GM11168 (cell line): Measurements from ENCODE around the gene GPR137.

ENCODE experiments used
- in situ Hi-C: fragments of 300-500 bp; cut with MboI; formaldehyde crosslinking; loops from one replicate; pipeline ENCODE4 v1.12.0; 2022; ENCODE audit warnings: low sequenced_read_pairs; ENCODE audit not compliant: unreplicated experiment

The GPR137 gene

DNA sequence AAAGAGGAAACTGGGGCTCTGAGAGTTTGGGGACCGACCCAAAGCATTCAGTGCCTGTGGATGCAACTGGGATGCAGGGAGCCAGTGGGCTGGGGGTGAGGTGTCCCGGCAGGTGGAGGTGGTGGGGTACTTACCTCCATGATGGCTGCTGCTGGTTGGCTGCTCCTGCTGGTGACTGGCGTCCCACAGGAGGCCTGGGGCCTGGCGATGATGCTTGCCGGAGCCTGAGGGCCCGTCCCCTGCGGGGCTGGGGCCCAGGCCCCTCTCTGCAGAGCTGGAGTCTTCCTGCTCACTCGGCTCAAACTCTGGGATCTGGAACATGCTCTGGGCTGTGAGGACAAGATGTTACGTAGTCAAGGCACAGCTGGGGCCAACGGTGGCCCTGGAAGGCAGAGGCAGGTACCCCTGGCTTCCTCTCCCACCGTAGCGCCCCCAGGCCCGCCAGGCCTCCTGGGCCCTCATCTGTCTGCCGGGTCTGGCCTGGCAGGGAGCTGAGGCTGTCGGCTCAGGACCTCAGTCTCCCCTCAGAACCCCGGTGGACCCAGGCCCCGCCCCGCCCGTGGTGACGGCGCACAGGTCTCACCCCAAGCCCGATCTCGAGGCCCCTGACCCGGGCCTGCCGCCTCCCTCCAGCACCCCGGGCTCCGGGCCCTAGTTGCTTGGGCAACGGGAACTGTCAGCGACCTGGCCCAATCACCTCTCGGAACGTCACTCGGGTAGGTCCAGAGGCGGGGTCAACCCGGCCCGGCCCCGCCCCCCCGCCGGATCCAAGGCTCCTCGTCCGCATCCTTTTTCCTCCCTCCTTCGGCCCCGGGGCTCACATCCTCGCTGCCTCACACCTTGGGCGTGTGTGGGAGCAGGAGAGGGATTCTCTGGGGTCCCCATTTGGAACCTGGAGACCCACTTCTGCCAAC is 1.3 kb upstream of the GPR137 start, which contains the start of gene BAD:
TSS of gene BAD (minus strand) at position 618 of the 914 bp plus-strand sequence. CDS start at position 321, 297 bp downstream.
- in situ Hi-C loops = no loop called here

DNA sequence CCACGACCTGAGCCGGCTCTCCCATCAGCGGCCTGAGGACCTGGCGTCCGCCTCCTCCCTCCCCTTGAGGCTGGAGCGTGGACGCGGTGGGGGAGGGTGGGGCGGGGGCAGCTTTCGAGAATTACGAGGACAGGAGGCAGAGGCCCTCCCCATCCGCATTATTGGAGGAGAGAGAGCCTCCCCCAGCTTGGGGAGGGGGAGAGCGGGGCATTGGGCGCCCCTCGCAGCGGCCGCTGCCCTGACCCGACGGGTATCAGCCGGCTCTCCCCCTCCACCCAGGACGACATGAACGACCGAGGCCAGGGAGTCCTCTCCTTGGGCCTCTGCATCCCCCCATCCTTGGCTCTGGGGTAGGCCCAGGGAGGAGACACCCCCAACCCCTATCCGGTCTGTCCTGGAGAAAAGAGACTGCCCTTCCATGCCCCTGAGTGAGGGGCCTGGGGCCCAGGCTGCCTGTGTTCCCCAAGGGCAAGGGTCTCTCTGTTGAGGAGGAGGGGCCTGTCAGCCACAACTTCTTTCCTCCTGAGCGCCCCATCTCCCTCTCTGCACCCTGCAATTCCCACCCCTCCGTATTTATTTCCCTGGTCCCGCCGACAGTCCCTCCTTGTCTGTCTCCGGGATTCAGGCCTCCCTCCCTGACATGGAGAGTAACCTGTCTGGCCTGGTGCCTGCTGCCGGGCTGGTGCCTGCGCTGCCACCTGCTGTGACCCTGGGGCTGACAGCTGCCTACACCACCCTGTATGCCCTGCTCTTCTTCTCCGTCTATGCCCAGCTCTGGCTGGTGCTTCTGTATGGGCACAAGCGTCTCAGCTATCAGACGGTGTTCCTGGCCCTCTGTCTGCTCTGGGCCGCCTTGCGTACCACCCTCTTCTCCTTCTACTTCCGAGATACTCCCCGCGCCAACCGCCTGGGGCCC is 495 bp downstream of the GPR137 start:
- in situ Hi-C loops = no loop called here

DNA sequence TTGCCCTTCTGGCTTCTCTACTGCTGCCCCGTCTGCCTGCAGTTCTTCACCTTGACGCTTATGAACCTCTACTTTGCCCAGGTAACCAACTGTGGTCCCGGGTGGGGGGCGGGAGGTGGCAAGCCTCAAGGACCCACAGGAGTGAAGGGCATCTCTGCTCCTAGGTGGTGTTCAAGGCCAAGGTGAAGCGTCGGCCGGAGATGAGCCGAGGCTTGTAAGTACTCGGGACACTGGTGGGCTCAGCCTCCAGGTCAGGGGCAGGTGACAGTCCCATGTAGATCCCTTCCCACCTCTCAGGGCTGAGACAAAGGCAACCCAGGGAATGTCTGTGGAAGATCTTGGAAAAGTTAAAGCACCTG is 1.1 kb downstream of the GPR137 start:
- in situ Hi-C loops = no loop called here

DNA sequence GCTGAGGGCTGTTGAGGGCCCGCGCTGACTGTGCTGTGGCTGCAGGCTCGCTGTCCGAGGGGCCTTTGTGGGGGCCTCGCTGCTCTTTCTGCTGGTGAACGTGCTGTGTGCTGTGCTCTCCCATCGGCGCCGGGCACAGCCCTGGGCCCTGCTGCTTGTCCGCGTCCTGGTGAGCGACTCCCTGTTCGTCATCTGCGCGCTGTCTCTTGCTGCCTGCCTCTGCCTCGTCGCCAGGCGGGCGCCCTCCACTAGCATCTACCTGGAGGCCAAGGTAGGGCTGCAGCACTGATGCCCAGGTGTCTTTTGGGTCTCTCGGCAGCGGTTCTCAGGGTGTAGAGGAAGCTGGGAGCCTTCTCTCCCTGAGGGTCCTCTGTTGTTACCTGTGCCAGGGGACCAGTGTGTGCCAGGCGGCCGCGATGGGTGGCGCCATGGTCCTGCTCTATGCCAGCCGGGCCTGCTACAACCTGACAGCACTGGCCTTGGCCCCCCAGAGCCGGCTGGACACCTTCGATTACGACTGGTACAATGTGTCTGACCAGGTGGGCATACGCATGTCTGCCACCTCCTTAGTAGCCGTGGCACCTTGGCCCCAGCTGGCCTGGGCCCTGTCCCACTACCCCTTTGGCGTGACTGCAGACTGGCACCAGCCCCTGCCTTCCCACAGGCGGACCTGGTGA is 2.2 kb downstream of the GPR137 start:
- in situ Hi-C loops = no loop called here

DNA sequence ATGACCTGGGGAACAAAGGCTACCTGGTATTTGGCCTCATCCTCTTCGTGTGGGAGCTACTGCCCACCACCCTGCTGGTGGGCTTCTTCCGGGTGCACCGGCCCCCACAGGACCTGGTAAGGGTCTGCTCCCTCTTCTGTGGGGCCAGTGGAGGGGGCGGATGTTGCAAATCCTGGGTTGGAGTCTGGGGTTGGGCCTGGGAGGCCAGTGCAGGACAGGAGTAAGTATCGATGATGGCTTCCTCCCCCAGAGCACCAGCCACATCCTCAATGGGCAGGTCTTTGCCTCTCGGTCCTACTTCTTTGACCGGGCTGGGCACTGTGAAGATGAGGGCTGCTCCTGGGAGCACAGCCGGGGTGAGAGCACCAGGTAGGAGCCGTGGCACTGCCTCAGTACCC is 2.7 kb downstream of the GPR137 start:
- in situ Hi-C loops = no loop called here

DNA sequence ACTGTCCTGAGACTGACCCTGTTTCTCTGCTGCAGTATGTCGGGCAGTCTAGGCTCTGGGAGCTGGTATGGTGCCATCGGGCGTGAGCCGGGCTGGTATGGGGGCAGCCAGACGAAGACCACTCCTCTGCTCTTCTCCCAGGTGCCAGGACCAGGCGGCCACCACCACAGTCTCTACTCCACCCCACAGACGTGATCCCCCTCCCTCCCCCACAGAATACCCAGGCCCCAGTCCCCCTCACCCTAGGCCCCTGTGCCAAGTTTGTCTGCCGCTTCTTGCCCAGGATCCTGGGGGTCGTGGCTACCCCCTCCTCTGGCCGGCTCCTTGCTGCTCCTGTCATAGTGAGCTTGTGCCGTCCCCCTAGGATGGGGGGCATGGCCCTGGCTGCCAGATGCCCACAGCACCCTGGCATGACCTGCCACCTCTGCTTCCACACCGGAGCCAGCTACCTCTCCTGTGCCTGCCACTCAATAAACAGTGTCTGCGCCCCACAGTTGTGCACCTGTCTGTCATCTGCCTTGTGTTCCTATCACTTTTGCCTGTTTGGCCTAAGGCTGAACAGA is 3.4 kb downstream of the GPR137 start:
- in situ Hi-C loops = no loop called here

DNA sequence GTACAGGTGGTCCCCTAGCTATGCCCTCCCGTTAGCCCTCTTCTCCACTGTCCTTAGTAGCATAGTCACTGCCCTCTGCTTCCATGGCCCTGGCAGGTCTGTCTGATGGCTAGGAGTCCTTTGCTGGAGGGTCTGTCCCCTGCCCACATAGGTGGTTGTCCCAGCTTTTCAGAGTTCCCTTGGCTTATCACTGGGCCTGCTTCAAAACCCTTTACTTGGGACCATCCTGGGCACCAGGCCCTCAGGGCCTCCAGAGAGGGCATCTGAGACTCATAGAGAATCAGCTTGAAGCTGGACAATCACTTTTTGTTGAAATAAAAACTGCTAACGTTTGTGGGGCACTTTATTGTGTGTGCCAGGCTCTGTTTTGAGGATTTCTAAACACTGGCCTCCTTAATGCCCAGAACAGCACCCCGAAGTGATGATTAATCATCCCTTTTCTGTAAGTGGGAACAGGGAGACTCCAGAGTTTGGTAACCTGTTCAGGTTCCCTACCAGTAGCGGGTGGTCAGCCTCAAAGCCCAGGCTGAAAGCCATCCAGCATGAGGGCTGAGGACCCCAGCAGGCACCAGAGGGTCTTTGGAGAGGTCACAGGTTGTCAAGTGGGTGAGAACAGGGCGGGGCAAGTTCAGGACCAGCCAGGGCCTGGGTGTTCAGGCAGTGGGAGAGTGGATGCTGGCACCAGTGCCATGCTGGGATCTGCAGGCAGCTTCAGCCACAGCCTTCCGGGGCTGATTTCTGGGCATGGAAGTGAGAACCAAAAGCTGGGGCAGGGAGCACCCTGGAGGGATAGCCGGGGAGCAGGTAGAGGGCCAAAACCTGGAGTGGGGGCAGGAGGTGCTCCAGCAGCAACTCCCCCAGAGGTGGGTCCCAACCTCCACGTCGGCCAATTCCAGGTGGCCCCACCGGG is 5.0 kb downstream of the GPR137 start:
- in situ Hi-C loops = no loop called here

DNA sequence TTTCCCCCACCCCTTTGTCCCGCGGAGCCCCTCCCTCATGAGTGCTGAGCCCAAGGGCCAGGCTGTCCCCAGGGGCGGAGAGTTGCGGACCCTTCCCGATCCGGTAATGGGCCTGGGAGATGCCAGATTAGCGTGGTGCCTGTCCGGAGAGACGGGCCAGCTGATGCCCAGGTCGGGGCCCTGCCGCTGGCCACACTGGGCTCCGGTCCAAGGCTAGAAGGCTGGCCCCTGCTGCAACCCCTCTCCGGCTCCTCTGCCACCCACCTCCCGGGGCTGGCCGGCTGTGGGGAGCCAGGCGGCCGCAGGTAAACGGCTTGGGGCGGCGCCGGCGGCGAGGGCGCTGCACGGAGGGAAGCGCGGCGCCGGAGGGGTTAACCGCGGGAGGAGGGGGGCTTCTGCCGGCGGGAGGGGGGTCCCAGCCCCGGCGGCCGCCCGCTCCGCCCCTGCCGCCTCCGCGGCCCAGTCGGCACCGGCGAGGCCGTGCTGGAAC is 5.7 kb downstream of the GPR137 start, which contains the start of gene KCNK4:
TSS of gene KCNK4 (plus strand) at position 41 of the 490 bp plus-strand sequence. CDS start 1,717 bp downstream, outside the sequence.
- in situ Hi-C loops = no loop called here

DNA sequence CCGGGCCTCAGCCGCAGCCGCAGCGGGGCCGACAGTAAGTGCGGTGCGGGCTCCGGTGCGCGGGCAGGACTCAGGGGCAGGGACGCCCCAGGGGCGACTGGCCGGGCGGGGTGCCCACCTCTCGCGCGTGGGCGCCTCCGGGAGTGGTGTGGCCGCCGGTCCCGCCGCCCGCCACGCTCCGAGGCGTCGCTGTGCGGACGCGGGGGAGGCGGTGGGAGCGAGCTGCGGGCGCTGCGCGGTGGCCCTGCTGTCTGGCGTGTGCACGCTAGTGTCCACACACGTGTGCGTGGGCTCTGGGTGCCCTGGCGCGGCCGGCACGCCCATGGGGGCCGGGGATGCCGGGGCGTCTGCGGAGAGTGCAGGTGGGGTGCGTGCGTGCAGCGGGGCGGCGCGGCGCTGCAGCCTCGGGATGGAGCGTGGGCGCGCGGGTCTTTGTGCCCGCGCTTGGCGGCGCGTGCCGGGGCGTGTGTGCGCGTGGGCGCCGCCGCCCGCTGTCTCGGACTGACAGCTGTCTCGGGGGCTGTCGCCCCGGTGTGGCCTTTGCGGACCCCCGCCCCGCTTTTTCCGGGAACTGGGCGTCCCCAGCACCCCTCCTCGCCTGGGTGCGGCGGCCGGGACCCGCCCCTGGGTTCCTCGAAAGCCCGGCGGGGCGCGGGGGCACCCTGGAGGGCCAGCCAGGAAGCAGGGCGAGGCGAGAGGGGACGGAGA is 6.3 kb downstream of the GPR137 start:
- in situ Hi-C loops = no loop called here

DNA sequence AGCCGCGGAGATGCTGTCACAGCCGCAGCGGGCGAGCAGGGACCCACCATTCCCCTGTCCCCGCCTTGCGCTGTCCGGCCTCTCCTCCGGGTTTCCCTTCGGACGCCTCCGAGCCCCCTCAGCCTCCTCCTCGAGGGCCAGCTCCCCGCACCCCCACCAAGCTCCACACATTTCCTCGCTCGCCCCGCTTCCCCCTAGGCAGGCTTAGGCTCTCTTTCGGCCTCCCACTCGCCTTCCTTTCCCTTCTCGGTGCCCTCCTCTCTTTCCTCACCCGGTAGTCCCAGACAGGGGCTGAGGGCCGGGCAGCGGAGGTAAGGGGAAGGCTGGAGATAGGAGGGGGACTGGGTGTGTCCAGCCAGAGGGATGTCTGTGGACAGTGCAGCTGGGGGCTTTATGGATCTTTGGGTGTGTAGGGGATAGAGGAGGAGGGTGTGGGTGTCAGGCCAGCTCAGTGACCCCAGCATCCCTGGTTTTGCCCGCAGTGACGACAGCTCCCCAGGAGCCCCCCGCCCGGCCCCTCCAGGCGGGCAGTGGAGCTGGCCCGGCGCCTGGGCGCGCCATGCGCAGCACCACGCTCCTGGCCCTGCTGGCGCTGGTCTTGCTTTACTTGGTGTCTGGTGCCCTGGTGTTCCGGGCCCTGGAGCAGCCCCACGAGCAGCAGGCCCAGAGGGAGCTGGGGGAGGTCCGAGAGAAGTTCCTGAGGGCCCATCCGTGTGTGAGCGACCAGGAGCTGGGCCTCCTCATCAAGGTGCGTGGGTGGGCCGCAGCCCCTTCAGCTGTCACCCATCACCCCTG is 7.0 kb downstream of the GPR137 start:
- in situ Hi-C loops = no loop called here

DNA sequence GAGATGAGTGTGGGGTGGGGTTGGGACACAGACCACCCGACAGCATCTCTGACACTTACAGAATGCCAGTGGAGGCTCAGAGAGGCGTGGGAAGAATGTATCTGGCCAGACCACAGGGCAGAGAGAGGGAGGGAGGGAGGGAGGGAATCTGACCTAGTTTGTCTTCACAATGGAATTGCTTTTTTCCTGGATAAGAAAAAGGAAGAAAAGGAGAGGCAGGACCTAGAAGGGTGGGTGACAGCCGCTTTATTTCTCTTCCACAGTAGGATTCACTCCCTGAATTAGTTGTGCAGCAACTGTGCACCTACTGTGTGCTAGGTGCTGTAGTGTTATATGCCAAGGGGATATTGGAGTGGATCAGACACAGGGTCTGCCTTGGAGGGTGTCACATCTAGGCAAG is 9.1 kb downstream of the GPR137 start:
- in situ Hi-C loops = no loop called here

DNA sequence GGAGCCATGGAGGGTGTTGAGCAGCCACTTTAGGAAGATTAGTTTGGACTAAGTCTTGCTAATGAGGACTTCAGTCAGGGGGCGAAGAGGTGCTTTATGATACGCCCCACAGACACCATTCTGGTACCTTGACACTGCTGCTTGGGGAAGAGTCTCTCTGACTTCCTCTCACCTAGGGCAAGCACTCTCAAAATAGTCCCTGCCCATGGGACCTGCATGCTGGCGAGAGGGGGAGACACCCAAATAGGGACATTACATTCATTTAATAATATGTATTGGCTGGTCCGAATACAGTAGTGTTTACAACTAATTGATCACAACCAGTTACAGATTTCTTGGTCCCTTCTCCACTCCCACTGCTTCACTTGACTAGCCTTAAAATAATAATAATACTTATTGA is 10.1 kb downstream of the GPR137 start:
- in situ Hi-C loops = no loop called here

DNA sequence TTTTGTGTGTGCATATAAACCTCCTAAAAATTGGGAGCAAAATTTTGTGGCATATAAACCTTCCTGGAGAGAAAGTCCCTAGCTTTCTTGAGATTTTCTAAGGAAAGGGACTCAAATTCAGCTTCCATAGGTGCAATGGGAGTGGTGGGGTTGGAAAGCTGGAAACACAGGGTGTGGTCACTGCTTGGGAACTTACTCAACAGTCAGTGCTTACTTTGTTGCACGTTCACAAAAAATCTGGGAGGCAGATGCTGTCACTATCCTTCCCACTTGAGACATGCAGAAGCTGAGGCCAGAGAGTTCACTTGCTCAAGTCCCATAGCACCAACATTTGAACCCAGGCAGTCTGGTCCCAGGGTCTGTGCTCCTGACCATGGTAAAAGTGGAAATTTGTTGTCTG is 10.6 kb downstream of the GPR137 start:
- in situ Hi-C loops = no loop called here

DNA sequence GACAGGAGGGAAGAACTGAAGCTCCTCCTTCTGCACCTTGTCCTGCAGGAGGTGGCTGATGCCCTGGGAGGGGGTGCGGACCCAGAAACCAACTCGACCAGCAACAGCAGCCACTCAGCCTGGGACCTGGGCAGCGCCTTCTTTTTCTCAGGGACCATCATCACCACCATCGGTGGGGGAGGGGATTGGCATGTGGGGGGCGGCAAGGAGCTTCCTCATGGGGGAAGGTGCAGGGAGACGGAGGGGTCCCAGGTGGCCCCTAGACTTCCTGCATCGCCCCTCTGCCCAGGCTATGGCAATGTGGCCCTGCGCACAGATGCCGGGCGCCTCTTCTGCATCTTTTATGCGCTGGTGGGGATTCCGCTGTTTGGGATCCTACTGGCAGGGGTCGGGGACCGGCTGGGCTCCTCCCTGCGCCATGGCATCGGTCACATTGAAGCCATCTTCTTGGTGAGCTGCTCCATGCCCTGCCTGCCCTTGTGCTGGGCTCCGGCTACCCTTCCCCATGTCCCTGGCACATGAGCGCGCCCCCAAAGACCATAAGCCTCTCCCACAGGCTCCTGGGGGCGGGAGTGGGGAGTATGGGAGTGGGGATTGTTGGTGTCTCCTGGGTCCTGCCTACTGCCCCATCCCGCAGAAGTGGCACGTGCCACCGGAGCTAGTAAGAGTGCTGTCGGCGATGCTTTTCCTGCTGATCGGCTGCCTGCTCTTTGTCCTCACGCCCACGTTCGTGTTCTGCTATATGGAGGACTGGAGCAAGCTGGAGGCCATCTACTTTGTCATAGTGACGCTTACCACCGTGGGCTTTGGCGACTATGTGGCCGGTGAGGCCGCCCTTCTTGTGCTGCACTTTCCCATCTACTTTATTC is 11.4 kb downstream of the GPR137 start:
- in situ Hi-C loops = no loop called here

DNA sequence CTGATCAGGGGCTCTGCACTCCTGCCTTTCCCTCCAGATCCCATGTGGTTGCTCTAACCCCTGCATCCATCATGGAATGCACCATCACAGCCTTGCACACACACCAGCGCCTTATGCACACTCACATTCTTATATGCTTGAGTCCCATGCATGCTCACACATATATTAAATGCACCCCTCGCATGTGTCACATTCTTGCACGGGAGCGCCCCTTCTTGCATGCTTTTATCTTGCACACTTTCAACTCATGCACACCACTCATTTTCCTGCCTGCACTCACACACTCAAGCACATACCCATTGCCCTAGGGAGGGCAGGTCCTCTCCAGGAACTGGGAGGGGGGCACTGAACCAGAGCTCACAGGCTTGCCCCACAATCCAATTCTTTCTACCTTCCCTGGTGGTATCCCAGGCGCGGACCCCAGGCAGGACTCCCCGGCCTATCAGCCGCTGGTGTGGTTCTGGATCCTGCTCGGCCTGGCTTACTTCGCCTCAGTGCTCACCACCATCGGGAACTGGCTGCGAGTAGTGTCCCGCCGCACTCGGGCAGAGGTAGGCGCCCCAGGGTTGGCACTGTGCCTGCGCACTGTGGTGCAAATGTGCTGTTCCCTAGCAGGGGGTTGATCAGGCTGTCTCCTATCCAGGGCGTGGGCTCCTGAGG is 12.2 kb downstream of the GPR137 start:
- in situ Hi-C loops = no loop called here
